ENCODE data around the gene SAMMSON.

DNA sequence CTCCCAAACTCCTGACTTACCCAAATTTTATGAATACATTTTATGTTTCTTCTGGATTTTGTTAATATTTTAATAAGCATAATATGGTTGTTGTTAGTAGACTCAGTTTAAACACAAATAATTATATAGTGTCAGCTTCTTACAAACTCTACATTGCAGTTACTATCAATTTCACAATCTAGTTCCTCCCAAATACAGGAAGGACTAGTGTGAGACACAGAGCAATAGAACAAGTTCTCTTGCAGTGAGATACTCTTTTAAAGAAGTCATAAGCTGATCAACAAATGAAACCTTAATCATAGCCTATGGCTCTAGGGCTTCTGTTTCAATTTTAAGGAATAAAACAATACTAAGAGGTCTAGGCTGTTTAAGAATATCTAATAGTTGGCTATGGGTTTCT, 86.1 kb downstream of the SAMMSON start:
- no peak for TF ChIP-seq GATA3 (IDR thresholded peaks at IDR 0.05; ENCODE audit: low read depth, low read length)
- TF ChIP-seq GATA2 (IDR thresholded peaks at IDR 0.05; ENCODE audit: low read depth, low read length), result no peak

All from SH-SY5Y (cell line).